ENCODE data around the gene PCSK4. TPM values are rescaled to one million over a fixed set of nuclear protein-coding genes. Genes with fewer than 3 reads are reported as not detected.

The PCSK4 gene
- total RNA-seq, 4 donors from 2014 or later, result 1.4 to 2.4 (median 2.2) TPM

DNA sequence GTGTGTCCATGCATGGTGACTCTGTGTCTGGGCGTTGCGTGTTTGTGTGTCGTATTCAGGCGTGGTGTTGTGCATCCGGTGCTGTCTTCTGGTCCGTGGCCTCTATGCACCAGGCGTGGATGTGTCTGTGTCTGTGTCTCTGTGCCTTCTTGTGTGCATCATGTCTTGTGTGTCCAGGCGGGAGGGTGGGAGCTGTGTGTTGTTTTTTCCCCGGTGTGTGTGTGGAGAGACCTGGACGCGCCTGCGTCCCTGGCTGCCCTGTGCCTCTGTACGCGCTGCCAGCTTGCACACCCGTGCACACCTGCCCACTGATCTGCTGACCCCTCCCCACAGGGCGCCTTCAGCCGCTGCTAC, 34.8 kb upstream of the PCSK4 start:
- ATAC-seq (ENCODE audit: low FRiP score) (no peak), DNase-seq (ENCODE audit: low spot score) (no peak)
- TF ChIP-seq, protein P1, sequence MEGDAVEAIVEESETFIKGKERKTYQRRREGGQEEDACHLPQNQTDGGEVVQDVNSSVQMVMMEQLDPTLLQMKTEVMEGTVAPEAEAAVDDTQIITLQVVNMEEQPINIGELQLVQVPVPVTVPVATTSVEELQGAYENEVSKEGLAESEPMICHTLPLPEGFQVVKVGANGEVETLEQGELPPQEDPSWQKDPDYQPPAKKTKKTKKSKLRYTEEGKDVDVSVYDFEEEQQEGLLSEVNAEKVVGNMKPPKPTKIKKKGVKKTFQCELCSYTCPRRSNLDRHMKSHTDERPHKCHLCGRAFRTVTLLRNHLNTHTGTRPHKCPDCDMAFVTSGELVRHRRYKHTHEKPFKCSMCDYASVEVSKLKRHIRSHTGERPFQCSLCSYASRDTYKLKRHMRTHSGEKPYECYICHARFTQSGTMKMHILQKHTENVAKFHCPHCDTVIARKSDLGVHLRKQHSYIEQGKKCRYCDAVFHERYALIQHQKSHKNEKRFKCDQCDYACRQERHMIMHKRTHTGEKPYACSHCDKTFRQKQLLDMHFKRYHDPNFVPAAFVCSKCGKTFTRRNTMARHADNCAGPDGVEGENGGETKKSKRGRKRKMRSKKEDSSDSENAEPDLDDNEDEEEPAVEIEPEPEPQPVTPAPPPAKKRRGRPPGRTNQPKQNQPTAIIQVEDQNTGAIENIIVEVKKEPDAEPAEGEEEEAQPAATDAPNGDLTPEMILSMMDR (IDR thresholded peaks at IDR 0.05), result no peak

DNA sequence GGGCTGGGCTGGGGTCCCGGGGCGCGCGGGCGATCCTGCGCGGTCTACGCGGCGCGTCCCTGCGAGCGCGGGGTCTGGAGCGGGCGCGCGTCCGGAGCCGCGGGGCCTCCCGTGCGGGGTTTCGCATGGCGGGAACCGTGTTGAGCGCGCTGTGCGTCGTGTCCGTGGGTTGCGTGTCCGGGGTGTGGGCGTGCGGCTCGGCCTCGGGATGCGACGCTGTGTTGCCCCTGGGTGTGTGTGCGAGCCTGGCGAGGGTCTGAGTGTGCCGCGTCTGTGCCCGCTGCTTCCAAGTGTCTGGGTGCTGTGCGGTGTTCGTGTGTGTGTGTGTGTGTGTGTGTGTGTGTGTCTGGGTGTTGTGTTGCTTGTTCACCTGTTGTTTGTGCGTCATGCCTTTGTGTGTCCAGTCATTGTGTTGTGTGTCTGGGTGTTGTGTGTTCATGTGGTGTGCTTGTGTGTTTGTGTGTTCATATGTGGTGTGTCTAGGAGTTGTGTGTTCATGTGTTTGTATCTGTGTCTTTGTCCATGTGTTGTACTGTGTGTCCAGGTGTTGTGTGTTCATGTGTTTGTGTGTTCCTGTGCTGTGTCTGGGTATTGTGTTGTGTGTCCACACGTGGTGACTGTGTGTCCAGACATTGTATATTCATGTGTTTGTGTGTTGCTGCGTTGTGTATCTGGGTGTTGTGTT, 34.3 kb upstream of the PCSK4 start:
- DNase-seq (ENCODE audit: low spot score), result no peak
- TF ChIP-seq, protein P1 (IDR thresholded peaks at IDR 0.05), result no peak
- ATAC-seq (ENCODE audit: low FRiP score), result no peak

DNA sequence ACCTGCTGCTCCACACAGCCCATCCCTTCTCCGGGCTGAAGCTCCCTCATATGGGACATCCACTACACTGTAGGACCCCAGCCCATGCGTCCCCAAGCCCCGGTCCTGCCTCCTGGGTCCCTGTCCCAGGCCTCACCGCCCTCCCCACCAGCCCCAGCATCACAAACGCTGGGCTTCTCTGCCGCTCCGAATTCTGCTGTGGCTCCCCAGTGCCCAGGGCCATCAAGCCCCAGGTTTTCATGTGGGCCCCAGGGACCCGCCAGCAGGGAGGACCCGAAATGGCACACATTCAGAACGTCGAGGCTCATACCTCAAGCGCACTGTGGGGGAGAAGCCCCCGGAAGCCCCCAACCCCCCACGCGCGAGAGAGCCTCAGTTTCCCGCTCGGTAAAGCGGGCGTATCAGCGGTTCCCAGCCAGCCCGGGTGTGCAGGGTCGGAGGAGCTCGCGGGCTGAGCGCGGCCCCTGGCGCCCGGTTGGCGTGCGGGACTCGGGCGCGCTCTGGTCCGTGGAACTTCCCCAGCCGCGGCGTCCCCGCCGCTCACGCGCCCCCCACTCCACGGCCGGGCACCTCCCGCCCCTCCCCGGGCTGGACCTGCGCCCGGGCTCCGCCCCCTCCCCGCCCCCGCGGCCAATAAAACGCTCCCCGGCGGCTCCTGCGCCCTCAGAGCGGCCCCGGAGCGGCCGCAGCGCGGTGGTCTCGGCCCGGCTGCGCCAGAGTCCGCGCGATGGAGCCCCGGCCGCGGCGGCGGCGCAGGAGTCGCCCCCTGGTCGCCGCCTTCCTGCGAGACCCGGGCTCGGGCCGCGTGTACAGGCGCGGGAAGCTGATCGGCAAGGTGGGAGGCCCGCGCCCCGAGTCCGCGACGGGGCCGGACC, 33.5 kb upstream of the PCSK4 start, which contains the start of gene PLK5:
Gene PLK5 (plus strand): TSS at position 666 of the 875 bp plus-strand sequence. CDS start 2,920 bp downstream, outside the sequence.
- ATAC-seq (ENCODE audit: low FRiP score) (no peak), DNase-seq (ENCODE audit: low spot score) (no peak)
- TF ChIP-seq, protein P1 (IDR thresholded peaks at IDR 0.05), result no peak

DNA sequence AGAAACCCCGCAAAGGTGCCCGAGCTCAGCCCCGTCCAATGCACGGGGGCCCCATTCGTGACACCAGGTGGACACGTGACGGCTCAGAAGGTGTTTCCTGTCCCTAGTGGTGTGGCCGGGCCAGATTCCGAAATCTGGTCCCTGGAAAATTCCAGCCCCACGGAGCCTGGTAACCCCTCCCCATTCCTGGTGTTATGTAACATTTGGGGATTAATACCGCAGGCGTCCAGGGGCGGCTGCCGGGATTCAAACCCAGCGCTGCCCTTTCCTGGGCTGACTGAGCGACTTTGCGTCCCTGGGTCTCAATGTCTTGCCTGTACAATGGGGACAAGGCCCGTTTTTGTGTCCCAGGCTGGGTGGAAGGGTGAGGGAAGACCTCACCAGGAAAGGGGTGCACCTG, 32.7 kb upstream of the PCSK4 start:
- TF ChIP-seq, protein P1 (IDR thresholded peaks at IDR 0.05), result no peak
- ATAC-seq (ENCODE audit: low FRiP score) (no peak), DNase-seq (ENCODE audit: low spot score) (no peak)

DNA sequence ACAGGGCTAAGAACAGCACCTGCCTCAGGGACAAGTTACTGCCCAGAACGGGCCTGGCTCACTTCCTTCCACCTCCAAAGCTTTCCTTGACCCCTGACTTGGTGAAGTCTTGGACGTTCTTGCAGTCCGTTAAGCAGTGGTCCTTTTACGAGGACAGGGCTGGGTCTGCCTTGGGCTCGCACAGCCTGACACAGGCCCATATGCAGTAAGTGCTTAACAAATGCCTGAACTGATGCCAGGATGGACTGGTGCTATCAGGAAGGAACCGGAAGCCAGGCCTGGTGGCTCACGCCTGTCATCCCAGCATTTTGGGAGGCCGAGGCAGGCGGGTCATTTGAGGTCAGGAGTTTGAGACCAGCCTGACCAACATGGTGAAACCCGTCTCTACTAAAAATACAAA, 31.9 kb upstream of the PCSK4 start:
- ATAC-seq (ENCODE audit: low FRiP score), result no peak
- TF ChIP-seq, protein P1 (IDR thresholded peaks at IDR 0.05), result no peak
- DNase-seq (ENCODE audit: low spot score), result no peak

DNA sequence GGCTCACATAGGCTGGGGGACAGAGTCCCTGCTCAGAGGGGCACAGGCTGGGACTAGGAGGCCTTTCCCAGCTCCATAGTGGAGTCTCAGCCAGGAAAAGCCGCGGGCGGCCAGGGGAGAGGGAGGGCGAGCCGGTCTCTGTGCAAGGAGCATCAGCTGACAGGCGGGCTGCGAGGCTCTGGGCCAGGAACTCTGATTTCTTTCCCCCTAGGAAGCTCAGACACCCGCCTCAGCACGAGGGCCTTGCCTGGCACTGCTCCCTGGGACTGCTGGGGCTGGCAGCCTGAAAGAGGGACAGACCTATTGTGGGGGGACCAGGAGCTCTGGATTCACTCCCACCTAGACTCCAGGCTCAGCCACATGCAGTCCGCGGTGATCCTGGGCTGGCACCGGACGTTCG, 31.5 kb upstream of the PCSK4 start:
- ATAC-seq (ENCODE audit: low FRiP score) (no peak), DNase-seq (ENCODE audit: low spot score) (no peak)
- TF ChIP-seq, protein P1 (IDR thresholded peaks at IDR 0.05), result no peak
